OCI-LY1 (cell line): Measurements from ENCODE around the gene TASOR2.

Source experiments
- H2AFZ ChIP-seq: fragments of 200-600 bp; sonication (generic), shearing (Covaris generic); 2 replicates; pipeline ENCODE4 v1.6.0; 2014; ENCODE audit warnings: antibody characterized with exemption, mild to moderate bottlenecking, low read length
- H3F3A ChIP-seq: fragments of 200-600 bp; sonication (generic), shearing (Covaris generic); 2 replicates; pipeline ENCODE4 v1.6.0; 2014; ENCODE audit warnings: mild to moderate bottlenecking, antibody characterized with exemption, low read length, moderate library complexity; ENCODE audit not compliant: insufficient read depth
- H3K27ac ChIP-seq: fragments of 200-600 bp; sonication (generic); 2 replicates; pipeline ENCODE4 v1.5.1; 2014; ENCODE audit warnings: low read length, mixed run types, mild to moderate bottlenecking, low read depth; ENCODE audit not compliant: poor library complexity, severe bottlenecking
- H3K27me3 ChIP-seq: fragments of 200-600 bp; sonication (generic); 2 replicates; pipeline ENCODE4 v1.6.0; 2014; ENCODE audit warnings: antibody characterized with exemption, mild to moderate bottlenecking, low read length, moderate library complexity; ENCODE audit not compliant: insufficient read depth
- H3K36me3 ChIP-seq: fragments of 200-600 bp; sonication (generic); 2 replicates; pipeline ENCODE4 v1.6.1; 2014; ENCODE audit warnings: mild to moderate bottlenecking, antibody characterized with exemption, low read length, moderate library complexity, mixed read lengths; ENCODE audit not compliant: insufficient read depth
- H3K4me1 ChIP-seq: fragments of 200-600 bp; sonication (generic); 2 replicates; pipeline ENCODE4 v1.5.1; 2014; ENCODE audit warnings: mild to moderate bottlenecking, low read length, moderate library complexity; ENCODE audit not compliant: insufficient read depth, severe bottlenecking
- H3K4me2 ChIP-seq: fragments of 200-600 bp; sonication (generic), shearing (Covaris generic); 2 replicates; pipeline ENCODE4 v1.6.1; 2014; ENCODE audit warnings: low read length
- H3K4me3 ChIP-seq: fragments of 200-600 bp; sonication (generic); 2 replicates; pipeline ENCODE4 v1.5.1; 2014; ENCODE audit warnings: low read length, low read depth, mild to moderate bottlenecking, mixed read lengths; ENCODE audit not compliant: poor library complexity, severe bottlenecking
- H3K79me2 ChIP-seq: fragments of 200-600 bp; shearing (Covaris generic); 2 replicates; pipeline ENCODE4 v1.6.1; 2016; ENCODE audit warnings: mixed run types, low read length, mixed read lengths; ENCODE audit not compliant: insufficient read depth
- H3K9ac ChIP-seq: fragments of 200-600 bp; sonication (generic), shearing (Covaris generic); 2 replicates; pipeline ENCODE4 v1.6.1; 2014; ENCODE audit warnings: mild to moderate bottlenecking, low read length, mixed read lengths
- H3K9me2 ChIP-seq: fragments of 200-600 bp; sonication (generic), shearing (Covaris generic); 2 replicates; pipeline ENCODE4 v1.6.1; 2014; ENCODE audit warnings: low read depth, mild to moderate bottlenecking, low read length, mixed read lengths
- H3K9me3 ChIP-seq: fragments of 200-600 bp; shearing (Covaris generic); 2 replicates; pipeline ENCODE4 v1.6.1; 2014; ENCODE audit warnings: low read length, mixed read lengths
- H4K20me1 ChIP-seq: fragments of 200-600 bp; sonication (generic), shearing (Covaris generic); 2 replicates; pipeline ENCODE4 v1.6.0; 2016; ENCODE audit warnings: mild to moderate bottlenecking, low read length; ENCODE audit not compliant: insufficient read depth
- CTCF ChIP-seq: fragments of 200-600 bp; sonication (generic), shearing (Covaris generic); IDR thresholded peaks from 2 replicates; pipeline ENCODE4 v1.5.1; 2017; ENCODE audit warnings: mild to moderate bottlenecking, antibody characterized with exemption, low read length, moderate library complexity, mixed read lengths
- EZH2 ChIP-seq: fragments of 200-600 bp; sonication (generic), shearing (Covaris generic); IDR thresholded peaks from 2 replicates; pipeline ENCODE4 v1.8.0; 2017; ENCODE audit warnings: borderline replicate concordance, mixed run types, mild to moderate bottlenecking, antibody characterized with exemption, low read length, moderate library complexity, mixed read lengths

Gene TASOR2

GRCh38 chr10:5684971-5685763 lies 529 bp downstream of the TASOR2 start:
- no peaks in the 10 kb centered on the region for H3F3A ChIP-seq
- peaks cover 9% of the 10 kb centered on the region for H3K36me3 ChIP-seq
- peaks cover 46% of the 10 kb centered on the region for H3K4me1 ChIP-seq
- peak overlapping the region; percentile 85 for H3K9ac ChIP-seq
- H3K9me3 ChIP-seq = no peaks in the 10 kb centered on the region
- H3K4me3 ChIP-seq = peak overlapping the region; percentile 96
- H4K20me1 ChIP-seq = no peaks in the 10 kb centered on the region
- TF ChIP-seq CTCF (peak; percentile 65), EZH2 (no peak)
- no peak overlapping the region for H2AFZ ChIP-seq
- H3K4me2 ChIP-seq = peak overlapping the region; percentile 100
- peaks cover 50% of the 10 kb centered on the region for H3K79me2 ChIP-seq
- H3K27me3 ChIP-seq = no peaks in the 10 kb centered on the region
- H3K9me2 ChIP-seq = no peaks in the 10 kb centered on the region
- H3K27ac ChIP-seq = peak overlapping the region; percentile 62

- Histone ChIP-seq H3K4me2 (peak overlapping the region; percentile 100), H2AFZ (no peak overlapping the region), H3K36me3 (peaks cover 9% of the 10 kb centered on the region), H4K20me1 (no peaks in the 10 kb centered on the region), H3K9me2 (no peaks in the 10 kb centered on the region), H3K9me3 (no peaks in the 10 kb centered on the region), H3K4me3 (peak overlapping the region; percentile 96), H3F3A (no peaks in the 10 kb centered on the region), H3K27me3 (no peaks in the 10 kb centered on the region), H3K79me2 (peaks cover 55% of the 10 kb centered on the region), H3K9ac (peak overlapping the region; percentile 85), H3K27ac (peak overlapping the region; percentile 62), H3K4me1 (peaks cover 52% of the 10 kb centered on the region)
- no peak for TF ChIP-seq EZH2
- TF ChIP-seq CTCF = 0 out of 2 replicates have a peak, but pooled peaks have one; percentile 4
Measured at GRCh38 chr10:5685764-5686240, 1.2 kb downstream of the TASOR2 start.

GRCh38 chr10:5688587-5688986 lies 3.9 kb downstream of the TASOR2 start:
- H3F3A ChIP-seq = no peaks in the 10 kb centered on the region
- H3K36me3 ChIP-seq = peaks cover 9% of the 10 kb centered on the region
- no peak overlapping the region for H3K9ac ChIP-seq
- H3K79me2 ChIP-seq = peaks cover 70% of the 10 kb centered on the region
- no peak overlapping the region for H3K4me3 ChIP-seq
- no peak overlapping the region for H3K4me2 ChIP-seq
- H2AFZ ChIP-seq = no peak overlapping the region
- H3K27ac ChIP-seq = peak overlapping the region; percentile 61
- TF ChIP-seq EZH2 (no peak), CTCF (no peak)
- H3K4me1 ChIP-seq = peaks cover 80% of the 10 kb centered on the region
- no peaks in the 10 kb centered on the region for H3K9me3 ChIP-seq
- no peaks in the 10 kb centered on the region for H3K9me2 ChIP-seq
- H4K20me1 ChIP-seq = no peaks in the 10 kb centered on the region
- no peaks in the 10 kb centered on the region for H3K27me3 ChIP-seq
